NCI-H748 (cell line): ENCODE results near the gene AMACR.
"Not testable (repeated sequence)": the region's sequence is repeated elsewhere in the genome, so short reads cannot be mapped to it uniquely, and the experiment has no call there.

Source experiments
- DNase-seq: peaks from one replicate; lab custom pipeline; 2025; ENCODE audit not compliant: unreplicated experiment; lab: John Stamatoyannopoulos, UW

The AMACR gene

DNA sequence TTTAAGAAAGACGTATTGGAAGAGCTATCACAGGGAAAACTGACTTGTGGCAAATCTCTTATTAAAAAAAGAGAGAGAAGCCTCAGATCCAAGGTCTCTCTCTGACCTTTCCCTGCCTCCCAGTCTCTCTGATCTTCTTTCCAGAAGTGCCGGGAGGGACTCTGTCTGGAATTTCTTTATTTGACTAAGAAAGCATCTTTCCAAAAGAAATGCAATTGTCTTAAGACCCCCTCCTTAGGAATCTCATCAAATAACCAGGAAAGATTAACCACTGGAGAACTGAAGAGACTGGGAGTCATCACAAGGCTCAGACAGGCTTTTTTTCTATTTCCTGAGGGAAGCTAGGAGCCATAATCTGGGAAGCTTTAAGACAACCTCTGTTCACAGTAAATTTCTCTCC is 30.5 kb upstream of the AMACR start:
- DNase-seq, result no peak

DNA sequence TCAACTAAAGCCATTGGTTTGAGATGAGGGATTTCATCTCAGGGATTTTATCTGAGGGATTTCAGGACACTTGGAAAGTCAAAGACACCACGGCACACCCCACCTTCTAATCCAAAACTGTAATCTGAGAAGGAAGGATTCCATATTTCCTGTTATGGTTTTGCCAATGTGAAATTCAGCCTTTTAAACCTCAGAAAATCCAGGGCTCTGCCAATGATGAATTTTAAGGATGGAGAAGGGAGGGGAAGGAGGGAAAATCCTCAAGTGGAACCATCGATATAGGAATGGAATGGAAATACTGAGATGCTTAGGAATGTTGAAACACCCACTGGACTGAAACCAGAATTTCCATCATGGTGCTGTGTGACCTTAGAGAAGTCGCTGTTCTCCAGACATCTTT is 29.9 kb upstream of the AMACR start:
- DNase-seq, result no peak

DNA sequence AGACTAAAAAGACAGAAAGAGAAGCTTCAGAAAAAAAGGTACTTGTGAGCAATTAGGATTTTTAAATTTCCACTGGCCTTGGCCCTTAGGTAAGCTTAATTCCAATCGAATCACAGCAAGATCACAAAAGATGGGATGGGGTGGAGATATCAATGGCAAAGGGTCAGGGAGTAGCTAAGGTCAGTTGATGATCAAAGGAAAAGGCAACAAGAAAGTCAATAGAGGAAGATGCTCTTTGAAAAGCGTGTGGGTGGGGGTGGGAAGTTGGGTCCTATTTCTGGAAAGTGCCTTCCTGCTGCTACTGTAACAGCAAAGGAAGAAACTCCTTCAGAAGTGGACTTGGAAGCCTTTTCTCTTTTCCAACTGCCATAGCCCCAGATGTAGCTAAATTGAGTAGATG is 27.9 kb upstream of the AMACR start:
- DNase-seq, result no peak

DNA sequence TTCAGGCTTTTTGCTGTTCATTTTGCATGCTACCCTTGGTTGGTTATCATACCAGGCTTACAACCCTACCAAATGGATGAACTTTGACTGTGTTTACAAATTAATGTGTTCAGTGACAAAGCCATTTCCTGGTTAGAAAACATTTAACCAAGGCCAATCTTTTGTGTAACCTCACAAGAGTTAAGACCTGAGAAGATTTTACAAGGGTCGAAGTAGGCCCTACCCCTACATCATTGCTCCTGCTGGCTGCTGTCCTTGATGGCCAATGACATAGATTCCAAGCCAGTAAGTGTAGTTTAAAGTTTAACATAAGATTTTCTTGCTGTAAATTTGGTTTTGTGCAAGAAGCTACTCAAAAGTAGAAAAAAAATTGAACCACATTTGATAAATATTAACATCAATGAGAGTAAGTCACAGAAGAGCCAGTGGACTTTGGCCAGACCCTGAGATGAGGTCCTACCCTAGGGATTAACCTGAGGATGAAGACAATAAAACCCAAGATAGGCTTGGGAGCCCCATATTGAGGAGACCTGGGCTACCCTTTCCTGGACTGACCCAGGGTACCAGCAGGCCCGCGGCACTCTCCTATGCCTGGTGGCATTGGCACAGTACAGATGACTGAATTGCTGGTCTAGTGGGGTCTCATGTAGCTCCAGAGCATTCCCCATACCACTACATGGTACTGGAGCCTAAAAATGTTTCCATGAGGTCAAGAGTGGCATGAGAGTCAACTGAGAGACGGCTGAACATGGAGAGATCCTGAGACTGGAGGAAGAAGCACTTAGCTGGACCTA is 26.9 kb upstream of the AMACR start:
- DNase-seq, result no peak

DNA sequence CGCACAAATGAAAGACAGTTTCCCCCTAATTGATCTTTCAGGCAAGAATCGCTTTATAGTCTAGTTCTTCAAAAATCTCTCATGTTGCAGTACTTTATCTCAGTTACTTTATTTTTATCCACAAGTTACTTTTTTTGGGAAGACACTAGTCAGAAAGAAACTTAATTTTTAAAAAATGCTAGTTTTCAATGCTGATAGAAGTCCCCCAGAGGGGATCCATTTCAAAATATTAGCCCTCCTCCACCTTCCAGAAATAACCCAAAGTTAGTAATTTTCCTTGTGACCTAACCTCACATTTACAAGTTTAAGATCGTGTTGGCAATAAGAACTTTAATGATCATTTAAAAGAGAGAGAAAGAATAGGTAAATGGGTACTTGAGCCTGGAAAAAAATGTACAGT is 24.1 kb upstream of the AMACR start:
- DNase-seq, result no peak

DNA sequence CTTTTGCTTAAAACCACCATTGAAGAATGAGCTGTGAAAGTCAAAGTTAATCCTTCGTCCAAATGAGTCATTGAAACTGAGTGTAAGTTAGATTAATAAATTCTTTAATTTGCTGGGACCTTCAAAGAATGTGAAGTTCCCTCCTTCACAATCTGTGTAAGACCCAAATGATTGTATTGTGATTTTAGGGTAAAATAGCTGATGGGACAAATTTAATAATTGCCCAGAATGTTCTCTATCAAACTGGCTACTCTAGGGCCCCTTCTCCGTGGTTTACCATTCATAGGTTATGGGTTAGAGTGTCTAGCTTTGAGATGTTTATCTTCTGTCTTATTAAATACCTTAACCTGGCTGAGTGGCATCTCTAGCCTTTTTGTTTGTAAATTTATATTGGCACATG is 23.3 kb upstream of the AMACR start:
- DNase-seq, result no peak

DNA sequence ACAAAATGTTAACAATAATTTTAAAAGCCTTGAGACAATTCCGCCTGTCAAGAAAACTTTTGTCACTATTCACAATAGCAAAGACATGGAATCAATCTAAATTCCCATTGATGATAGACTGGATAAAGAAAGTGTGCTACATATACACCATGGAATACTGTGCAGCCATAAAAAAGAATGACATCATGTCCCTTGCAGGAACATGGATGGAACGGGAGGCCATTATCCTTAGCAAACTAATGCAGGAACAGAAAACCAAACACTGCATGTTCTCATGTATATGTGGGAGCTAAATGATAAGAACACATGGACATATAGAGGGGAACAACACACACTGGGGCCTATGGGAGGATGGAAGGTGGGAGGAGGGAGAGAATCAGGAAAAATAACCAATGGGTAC is 22.7 kb upstream of the AMACR start:
- DNase-seq, result not testable (repeated sequence)

DNA sequence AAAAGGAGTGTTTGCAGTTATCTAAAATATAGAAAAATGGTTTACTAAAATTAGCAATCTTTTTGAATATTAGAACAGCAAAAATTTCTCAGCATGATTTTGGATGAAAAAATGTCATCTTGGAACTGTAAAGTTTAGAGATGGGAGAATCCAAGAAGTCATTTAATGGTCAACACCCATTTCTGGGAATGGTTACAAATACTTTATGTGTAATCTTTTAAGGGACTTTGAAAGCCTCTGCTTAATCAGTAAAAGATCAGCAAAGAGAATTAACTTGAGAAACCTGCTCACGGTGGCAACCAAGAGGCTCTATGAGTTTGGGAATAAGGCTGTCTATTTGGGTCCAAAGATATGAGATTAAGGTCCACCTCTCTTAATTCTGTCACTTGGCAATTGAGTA is 22.2 kb upstream of the AMACR start:
- DNase-seq, result no peak

DNA sequence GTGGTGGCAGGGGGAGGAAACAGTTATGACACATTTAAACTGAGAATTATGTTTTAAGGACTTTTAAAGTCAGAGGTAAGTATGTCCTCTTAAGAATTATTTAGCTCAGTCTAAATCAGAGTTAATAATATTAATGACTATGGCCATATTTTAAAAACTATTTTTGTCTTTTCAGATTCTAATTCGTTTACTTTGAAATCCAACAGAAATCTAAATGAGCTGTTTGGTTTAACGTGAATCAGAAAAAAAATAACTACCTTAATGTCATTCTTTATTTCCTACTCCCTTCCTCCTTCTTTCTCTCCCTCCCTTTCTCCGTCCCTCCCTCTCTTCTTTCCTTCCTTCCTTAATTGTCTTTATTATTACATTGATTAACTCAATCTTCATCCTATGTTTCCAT is 20.5 kb upstream of the AMACR start:
- DNase-seq, result no peak

DNA sequence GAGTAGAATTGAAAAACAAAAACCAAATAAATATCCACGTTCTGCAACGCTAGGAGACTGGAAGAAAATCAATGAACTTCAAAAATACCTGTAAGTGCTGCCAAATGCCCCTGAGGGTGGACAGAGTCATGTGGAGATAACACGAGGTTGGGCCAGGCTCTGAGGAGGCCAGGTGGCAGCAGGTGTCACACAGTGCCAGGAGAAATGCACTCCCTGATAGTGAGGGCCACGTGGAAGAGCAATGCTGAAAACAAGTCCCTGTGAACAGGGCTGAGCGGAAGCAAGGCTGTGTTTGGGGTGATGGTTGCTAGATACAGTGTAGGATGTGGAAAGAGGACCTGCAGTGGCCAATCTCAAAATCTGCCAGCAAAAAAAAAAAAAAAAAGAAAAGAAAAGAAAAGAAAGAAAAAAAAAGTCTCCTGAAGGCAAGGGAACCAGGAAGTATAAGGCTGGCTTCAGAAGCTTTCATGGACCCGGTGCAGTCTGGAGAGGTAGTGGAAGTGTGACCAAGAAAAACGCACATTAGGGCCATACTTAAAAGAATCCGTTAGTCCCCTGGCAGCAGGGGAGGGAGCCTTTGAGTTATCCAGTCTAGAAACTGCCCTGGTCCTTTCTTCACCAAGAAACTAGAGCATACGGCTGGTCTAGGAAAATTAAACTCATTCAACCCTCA is 18.4 kb upstream of the AMACR start:
- DNase-seq, result no peak

DNA sequence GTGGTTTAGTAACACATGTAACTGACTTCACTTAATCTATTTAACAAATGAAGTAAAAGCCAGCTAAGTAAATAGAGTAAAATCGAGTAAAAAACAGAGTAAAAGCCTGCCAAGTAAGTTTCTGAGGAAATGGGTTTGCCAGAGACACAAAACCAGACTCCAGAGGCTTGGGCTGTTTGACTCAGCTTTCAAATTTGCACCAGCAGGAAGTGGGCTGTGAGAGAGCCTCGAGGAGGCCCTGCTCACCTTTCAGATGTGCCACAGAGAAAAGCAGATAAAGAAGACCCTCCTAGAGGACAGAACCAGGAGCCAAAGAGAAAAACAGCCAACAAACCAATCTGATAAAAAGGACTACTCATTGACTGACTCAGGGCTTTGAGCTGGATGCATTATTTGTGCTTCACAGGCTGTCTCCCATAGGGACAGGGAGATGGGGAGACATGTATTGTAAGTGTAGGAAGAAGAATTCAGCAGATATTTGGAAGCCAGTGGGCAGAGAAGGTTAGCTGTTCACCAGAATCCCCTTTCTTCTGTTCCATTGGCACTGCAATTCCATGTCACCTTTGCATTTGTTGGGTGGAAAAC is 14.4 kb upstream of the AMACR start:
- no peak for DNase-seq

DNA sequence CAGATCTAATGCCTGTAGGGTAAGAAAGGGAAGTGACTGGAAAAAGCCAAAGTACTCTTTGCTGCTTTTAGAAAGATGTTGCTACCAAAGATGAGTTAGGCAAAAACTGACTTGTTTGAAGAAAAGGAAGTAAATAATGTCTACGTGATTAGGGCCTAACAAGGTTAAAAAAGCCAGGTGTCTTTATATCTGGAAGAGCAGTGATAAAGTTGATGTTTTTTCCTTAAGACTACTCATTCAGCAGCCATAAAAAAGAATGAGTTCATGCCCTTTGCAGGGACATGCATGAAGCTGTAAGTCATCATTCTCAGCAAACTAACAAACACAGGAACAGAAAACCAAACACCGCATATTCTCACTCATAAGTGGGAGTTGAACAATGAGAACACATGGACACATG is 13.5 kb upstream of the AMACR start:
- DNase-seq, result no peak

DNA sequence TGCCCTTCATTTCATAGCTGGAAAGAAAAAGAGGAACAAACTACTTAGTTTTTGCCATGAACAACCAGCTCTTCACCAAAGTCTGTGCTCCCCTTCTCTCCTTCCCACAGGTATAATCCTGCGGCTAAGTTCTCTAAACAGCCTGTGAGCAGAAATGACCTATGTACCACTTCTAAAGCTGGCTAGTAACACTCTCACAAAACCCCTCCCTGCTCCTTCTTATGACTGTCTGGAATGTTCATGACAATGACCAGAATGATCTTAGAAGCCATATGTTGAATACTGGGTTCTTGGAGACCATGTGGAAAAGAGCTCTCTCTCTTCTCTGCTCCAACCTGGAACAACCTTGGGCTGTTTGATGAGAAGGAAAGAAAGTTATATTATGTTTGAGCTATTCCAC is 12.9 kb upstream of the AMACR start:
- no peak for DNase-seq

DNA sequence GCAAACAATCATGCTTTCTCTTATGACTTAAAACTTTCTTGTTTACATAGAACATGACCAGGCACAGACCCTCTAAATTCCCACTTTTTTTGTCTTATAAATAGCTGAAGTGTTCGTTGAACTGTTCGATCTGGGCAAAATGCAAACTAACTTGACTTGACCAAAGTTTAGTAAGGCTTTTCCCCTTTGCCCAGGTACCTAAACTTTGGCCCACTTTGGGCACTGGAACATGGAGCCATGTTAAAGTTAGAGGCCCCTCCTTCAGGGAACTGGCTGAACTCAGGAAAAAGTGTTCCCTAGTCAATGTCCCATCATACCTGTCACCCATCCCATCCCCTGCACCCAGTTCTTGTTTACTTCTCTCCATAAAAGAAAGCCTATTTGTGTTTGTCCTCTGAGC is 9.4 kb upstream of the AMACR start:
- DNase-seq, result no peak

DNA sequence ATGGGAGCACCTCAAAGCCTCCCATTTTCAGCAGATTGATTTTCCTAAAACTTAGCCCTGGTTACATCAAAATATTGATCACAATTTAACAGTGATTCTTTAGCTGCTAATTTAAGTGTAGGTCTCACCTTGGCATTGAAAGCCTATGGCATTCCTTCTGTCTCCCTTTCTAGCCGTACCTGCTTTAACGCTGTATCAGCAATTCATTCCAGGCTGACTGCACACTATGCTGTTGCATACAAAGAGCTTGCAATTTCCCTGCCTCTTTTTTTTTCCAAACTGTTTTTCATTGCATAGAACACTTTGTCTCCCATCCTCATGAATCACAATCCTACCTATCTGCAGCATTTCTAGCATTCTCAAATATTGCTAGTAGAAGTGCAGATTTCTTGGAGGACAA is 8.9 kb upstream of the AMACR start:
- no peak for DNase-seq

DNA sequence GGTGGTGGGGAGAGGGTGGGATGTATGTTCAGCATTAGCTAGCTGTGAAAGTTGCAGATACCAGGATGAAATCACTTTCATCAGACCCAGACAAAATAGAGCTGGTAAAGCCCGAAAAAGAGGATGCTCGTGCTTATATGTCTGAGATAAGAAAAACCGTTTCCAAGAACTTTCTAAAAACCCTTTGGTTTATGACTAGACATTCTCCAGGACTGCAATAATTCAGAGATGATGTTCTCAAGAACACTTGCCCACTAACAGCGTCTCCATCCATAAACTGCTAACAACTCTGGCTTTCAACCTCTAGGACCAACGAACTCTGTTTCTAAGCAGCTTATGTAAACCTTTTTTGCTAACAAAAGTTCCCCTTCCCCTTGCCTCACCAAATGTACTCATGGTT is 8.4 kb upstream of the AMACR start:
- DNase-seq, result no peak

DNA sequence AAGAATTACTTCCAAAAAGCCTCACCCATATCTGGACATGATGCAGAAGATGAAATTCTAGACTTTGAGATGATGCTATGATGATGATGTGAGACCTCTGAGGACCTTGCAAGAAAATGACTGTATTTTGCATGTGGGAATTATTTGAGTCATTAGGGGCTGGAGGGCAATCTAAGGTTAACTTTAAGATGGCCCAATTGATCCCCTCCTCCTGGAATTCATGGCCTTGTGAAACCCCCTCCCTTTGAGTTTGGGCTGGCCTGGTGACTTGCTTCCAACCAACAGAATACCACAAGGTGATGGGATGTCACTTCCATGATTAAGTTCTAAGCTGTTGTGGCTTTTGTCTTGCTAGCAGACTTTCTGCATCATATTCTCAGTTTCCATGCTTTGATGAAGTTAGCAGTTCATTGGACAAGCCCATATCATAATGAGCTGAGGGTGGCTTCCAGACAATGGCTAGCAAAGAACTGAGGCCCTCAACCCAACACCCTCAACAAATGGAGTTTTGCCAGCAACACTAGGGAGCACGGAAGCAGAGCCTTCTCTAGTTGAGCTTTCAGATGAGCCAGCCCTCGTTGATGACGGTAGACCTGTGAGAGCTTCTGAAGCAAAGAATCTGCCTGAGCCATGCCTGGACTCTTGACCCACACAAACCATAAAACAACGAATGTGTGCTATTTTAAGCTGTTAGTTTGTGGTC is 7.4 kb upstream of the AMACR start:
- no peak for DNase-seq

DNA sequence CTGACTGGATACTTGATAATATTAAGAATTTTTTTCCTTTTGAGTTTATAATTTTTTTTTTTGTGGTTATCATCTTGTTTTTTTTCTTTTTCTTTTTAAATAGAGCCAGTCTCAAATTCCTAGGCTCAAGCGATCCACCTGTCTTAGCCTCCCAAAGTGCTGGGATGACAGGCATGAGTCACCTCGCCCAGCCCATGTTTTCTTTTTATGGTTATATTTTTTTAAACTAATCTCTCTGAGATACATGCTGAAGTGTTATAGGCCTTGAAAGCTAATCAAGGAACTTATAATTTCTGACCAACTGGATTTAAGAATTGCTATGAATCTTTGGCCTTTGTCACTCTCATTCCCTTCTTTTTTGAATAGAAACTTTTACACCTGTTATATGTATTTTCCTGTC is 6.8 kb upstream of the AMACR start:
- no peak for DNase-seq

DNA sequence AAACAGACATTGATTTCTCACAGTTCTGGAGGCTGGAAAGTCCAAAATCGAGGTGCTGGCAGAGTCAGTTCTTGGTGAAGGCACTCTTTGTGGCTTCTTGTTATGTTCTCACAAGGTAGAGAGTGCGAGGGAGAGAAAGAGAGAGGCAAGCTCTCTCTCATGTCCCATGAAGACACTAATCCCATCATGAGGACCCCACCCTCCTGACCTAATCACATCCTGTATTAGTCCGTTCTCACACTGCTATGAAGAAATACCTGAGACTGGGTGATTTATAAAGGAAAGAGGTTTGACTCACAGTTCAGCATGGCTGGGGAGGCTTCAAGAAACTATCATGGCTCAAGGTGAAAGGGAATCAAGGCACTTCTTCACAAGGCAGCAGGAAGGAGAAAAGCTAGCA is 5.7 kb upstream of the AMACR start:
- DNase-seq, result no peak

DNA sequence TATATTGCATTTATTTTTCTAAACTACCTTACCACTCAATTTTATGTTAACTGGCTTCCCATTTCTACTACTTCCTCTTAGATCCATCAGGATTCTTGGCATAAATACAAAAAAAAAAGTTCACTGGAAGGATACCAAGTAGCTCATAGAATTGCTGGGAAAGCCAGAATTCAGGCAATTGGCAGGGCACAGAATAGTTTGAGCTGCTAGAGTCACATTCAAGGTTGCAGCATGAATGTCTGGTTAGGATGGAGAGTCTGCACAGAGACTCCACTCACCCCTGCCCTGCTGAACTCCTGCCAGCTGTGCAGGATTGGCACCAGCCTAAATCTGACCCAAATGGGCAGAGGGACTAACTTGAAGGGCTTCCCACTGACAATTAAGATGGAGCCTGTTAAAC is 4.9 kb upstream of the AMACR start:
- DNase-seq, result no peak

DNA sequence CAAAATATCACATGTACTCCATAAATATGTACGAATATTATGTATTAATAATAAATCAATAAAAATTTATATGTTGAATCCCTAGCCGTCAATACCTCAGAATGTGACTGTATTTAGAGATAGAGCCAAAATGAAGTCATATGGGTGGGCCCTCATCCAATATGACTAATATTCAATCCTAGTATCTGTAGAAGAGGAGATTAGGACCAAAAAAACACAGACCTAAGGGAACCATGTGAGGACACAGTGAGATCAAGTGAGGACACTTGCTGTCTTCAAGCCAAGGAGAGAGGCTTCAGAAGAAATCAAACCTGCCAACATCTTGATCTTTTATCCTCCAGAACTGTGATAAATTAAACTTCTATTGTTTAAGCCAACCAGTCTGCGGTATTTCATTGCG is 3.7 kb upstream of the AMACR start:
- no peak for DNase-seq

DNA sequence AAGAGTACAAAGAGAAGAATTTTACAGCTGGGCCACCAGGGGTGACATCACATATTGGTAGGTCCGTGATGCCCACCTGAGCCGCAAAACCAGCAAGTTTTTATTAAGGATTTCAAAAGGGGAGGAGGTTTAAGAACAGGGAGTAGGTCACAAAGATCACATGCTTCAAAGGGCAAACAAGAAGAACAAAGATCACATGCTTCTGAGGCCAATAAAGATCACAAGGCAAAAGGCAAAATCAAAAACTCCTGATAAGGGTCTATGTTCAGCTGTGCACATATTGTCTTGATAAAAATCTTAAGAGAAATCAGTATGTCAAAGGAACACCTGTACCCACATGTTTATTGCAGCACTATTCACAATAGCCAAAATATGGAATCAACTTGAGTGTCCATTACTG is 2.3 kb upstream of the AMACR start:
- peak; percentile 71 for DNase-seq
